GM19035 (cell line): ENCODE results near the gene EWSR1.
A peak's percentile ranks its signal among the peaks of the same experiment; 100 is the strongest.

Experiments used
- ATAC-seq: cut with Tn5 transposase; IDR thresholded peaks from one replicate; pipeline ENCODE4 v1.9.1; 2021; ENCODE audit not compliant: unreplicated experiment

EWSR1 gene

GRCh38 chr22:29268511-29269229 is 602 bp downstream of the EWSR1 start:
- ATAC-seq, result peak; percentile 24

GRCh38 chr22:29269230-29269604 is 1.1 kb downstream of the EWSR1 start:
- no peak for ATAC-seq

- no peak for ATAC-seq
These were observed 1.8 kb downstream of the EWSR1 start for GRCh38 chr22:29269731-29270474.

- no peak for ATAC-seq
These were observed 2.6 kb downstream of the EWSR1 start for GRCh38 chr22:29270475-29271271.

- ATAC-seq, result no peak
These were observed 4.6 kb downstream of the EWSR1 start for GRCh38 chr22:29272624-29273023.

- ATAC-seq, result no peak
These were observed 7.1 kb downstream of the EWSR1 start for GRCh38 chr22:29275167-29275566.

- no peak for ATAC-seq
These were observed 7.9 kb downstream of the EWSR1 start for GRCh38 chr22:29275819-29276565.

- ATAC-seq, result no peak
These were observed 9.9 kb downstream of the EWSR1 start for GRCh38 chr22:29277927-29278326.

- no peak for ATAC-seq
These were observed 16.1 kb downstream of the EWSR1 start for GRCh38 chr22:29284196-29284595.

GRCh38 chr22:29288837-29289236 is 20.8 kb downstream of the EWSR1 start:
- ATAC-seq, result no peak

DNA sequence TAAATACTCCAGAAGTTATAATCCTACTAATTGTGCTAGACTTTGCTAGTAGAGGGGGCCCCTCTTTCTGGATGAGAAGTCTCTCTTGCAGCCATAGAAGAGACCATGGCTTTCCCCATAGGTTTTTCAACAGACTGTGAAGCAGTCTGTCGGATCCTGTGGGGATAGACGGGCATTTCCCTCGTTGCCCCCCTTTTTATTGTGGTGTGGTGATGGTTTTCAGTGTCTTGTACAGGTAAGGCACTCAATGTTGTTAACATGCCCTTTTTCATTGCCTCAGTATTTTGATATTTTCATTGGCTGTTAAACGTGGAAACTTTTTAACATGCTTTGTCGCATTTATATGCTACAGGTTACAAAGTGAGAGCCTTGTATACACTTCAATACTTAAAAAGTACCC is 22.0 kb downstream of the EWSR1 start:
- ATAC-seq, result no peak

- ATAC-seq, result no peak
These were observed 23.1 kb downstream of the EWSR1 start for GRCh38 chr22:29291215-29291614.

DNA sequence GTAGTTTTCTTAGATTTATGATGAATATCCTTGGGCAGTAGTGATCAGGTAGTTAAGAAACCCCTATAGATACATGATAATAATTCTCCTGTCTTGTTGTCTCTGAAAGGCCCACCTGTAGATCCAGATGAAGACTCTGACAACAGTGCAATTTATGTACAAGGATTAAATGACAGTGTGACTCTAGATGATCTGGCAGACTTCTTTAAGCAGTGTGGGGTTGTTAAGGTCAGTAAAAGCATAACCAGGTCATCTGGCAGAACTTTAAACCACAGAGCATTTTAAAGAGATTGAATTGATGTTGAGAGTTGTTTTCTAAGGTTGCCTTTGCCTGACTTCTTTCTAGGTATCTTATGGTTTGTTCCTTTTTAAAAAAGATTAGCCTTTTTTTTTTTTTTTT is 24.3 kb downstream of the EWSR1 start:
- no peak for ATAC-seq

DNA sequence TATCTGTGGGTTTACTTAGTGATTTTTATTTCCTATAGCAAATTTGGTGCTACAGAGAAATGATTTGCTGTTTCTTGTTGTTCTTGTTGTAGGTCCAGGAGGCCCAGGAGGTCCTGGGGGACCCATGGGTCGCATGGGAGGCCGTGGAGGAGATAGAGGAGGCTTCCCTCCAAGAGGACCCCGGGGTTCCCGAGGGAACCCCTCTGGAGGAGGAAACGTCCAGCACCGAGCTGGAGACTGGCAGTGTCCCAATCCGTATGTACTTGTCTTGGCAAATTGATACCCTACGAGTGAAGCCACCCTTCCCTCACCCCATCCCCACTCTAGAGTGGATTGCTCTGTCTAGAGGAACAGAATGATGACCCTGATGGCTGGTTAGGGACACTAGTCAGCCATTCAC is 30.6 kb downstream of the EWSR1 start:
- ATAC-seq, result no peak

GRCh38 chr22:29299136-29299900 is 31.2 kb downstream of the EWSR1 start:
- no peak for ATAC-seq

DNA sequence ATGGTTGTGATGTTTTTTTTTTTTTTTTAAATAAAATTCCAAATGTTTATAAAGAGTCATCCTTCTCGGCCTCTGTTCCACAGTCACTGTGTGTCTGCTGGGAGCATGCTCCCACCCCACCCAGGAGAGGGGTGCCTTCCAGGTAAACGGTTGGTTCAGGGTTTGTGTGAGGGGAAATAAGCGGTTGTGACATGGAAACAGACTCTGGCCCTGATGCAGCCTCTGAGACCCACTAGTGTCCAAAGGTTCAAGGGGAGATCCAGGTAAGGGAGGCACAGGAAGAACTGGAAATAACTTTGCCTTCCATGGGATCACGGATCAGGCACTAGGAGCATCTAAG is 32.4 kb downstream of the EWSR1 start:
- ATAC-seq, result no peak

DNA sequence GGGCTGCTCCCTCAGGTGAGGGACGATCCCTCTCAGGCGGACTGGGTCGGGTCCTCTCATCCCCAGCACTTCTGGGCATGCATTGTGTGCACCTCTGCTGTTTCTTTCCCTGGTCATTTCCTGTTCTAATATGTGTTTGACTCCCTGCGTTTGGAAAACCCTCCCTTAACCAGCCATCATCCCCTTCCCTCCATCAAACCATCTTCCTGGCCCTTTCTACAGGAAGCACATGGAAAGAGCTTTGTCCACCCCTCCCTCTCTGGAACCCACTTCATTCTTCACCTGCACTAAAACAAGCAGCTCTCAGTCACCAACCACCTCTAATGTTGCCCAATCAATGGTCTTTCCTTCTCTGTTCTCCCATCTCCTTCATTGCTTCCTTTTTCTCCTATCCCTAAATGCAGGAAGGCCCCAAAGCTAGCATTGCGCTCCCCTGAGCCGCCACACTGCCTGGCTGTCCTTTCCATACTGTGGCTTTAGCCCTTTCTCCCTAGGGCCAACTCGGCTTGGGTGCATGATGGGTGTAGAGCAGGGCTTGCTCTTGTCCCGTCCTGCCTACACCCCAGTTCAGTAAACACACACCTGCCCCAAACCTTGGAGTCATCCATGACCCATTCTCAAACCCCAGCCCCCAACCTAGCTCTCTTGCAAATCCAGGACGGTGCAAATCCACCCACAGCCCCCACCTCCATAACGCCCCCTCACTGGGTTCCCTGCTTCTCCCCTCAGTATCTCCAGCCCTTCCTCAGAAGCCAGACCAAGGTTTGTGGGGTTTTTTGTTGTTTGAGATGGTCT is 32.9 kb downstream of the EWSR1 start:
- no peak for ATAC-seq

GRCh38 chr22:29301716-29302401 is 33.8 kb downstream of the EWSR1 start:
- no peak for ATAC-seq

- ATAC-seq, result no peak
These were observed 34.3 kb downstream of the EWSR1 start for GRCh38 chr22:29302402-29302680.
